Calu3 (cell line): Measurements from ENCODE around the gene AXIN2. TPM values are rescaled to one million over a fixed set of nuclear protein-coding genes. Genes with fewer than 3 reads are reported as not detected.

ENCODE experiments used
- BruUV-seq: library from RNA; stranded (reverse); fragments of 400-500 nt; replicated peaks from 2 replicates; lab custom pipeline; 2021; lab: Mats Ljungman, UMichigan
- CTCF ChIA-PET: fragments of 300-600 bp; sonication (Branson Sonifier 250); formaldehyde crosslinking; loops from one replicate; lab custom pipeline; 2022; ENCODE audit warnings: antibody characterized with exemption; lab: Charles Lee
- DNase-seq: peaks from one replicate; pipeline ENCODE4 v3.0.0; 2022
- H3K27ac Mint-ChIP-seq: one replicate; pipeline ENCODE4 v1.8.0; 2022; ENCODE audit warnings: mixed read lengths; ENCODE audit not compliant: unreplicated experiment
- H3K27me3 Mint-ChIP-seq: one replicate; pipeline ENCODE4 v1.8.0; 2022; ENCODE audit warnings: mixed read lengths; ENCODE audit not compliant: unreplicated experiment
- H3K36me3 Mint-ChIP-seq: one replicate; pipeline ENCODE4 v1.8.0; 2022; ENCODE audit warnings: mild to moderate bottlenecking, moderate library complexity, mixed read lengths; ENCODE audit not compliant: insufficient read depth, unreplicated experiment
- H3K4me1 Mint-ChIP-seq: one replicate; pipeline ENCODE4 v1.8.0; 2022; ENCODE audit warnings: mild to moderate bottlenecking, low read depth, mixed read lengths; ENCODE audit not compliant: unreplicated experiment
- H3K4me3 Mint-ChIP-seq: one replicate; pipeline ENCODE4 v1.8.0; 2022; ENCODE audit warnings: mild to moderate bottlenecking, low read depth, moderate library complexity, mixed read lengths; ENCODE audit not compliant: unreplicated experiment
- H3K9me3 Mint-ChIP-seq: one replicate; pipeline ENCODE4 v1.8.0; 2022; ENCODE audit warnings: low read depth, mixed read lengths; ENCODE audit not compliant: unreplicated experiment
- intact Hi-C: fragments of 100-400 bp; cut with micrococcal nuclease; formaldehyde crosslinking; loops from one replicate; pipeline ENCODE4 v1.10.0; 2022; ENCODE audit not compliant: unreplicated experiment
- total RNA-seq: library from RNA; stranded (reverse); gene quantifications from 2 replicates; pipeline ENCODE4 v1.2.3, GENCODE V29; 2022
- TF ChIP-seq, protein P1 (sequence below): fragments of 200-600 bp; IDR thresholded peaks from one replicate; pipeline ENCODE4 v1.8.0; 2022; ENCODE audit warnings: antibody characterized with exemption; ENCODE audit not compliant: unreplicated experiment

Gene AXIN2
- total RNA-seq, 1 experiment from 2014 or later = 0.45 TPM

DNA sequence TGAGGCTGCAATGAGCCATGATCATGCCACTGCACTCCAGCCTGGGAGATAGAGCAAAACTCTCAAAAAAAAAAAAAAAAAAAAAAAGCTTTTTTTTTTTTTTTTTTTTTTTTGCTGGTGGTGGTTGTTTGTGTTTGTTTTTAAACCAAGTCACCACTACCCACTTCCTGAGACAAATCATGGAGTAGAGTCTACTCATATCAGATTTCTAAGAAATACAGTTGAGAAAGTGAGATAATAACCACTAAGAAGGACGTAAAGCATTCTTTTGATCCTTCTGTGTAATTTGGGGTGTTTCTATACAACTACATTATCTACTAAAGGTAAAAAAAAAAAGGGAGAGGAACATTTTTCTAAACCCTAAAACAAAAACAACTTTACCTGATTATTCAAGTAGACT, 38.0 kb downstream of the AXIN2 start:
- DNase-seq = no peak
- Mint-ChIP-seq H3K36me3 (no peaks in the 10 kb centered on the region), H3K27ac (no peak overlapping the region), H3K4me3 (no peak overlapping the region), H3K9me3 (no peaks in the 10 kb centered on the region), H3K27me3 (no peaks in the 10 kb centered on the region), H3K4me1 (no peaks in the 10 kb centered on the region)
- intact Hi-C loops = no loop called here
- no TSS peak for BruUV-seq
- TF ChIP-seq, protein P1, sequence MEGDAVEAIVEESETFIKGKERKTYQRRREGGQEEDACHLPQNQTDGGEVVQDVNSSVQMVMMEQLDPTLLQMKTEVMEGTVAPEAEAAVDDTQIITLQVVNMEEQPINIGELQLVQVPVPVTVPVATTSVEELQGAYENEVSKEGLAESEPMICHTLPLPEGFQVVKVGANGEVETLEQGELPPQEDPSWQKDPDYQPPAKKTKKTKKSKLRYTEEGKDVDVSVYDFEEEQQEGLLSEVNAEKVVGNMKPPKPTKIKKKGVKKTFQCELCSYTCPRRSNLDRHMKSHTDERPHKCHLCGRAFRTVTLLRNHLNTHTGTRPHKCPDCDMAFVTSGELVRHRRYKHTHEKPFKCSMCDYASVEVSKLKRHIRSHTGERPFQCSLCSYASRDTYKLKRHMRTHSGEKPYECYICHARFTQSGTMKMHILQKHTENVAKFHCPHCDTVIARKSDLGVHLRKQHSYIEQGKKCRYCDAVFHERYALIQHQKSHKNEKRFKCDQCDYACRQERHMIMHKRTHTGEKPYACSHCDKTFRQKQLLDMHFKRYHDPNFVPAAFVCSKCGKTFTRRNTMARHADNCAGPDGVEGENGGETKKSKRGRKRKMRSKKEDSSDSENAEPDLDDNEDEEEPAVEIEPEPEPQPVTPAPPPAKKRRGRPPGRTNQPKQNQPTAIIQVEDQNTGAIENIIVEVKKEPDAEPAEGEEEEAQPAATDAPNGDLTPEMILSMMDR = no peak
- CTCF ChIA-PET = interaction anchor here (0.6 to 0.7 kb wide), 2 partner anchors 30 to 307 kb away, joined by 3 to 6 read pairs; no protein-coding TSS in a partner anchor

DNA sequence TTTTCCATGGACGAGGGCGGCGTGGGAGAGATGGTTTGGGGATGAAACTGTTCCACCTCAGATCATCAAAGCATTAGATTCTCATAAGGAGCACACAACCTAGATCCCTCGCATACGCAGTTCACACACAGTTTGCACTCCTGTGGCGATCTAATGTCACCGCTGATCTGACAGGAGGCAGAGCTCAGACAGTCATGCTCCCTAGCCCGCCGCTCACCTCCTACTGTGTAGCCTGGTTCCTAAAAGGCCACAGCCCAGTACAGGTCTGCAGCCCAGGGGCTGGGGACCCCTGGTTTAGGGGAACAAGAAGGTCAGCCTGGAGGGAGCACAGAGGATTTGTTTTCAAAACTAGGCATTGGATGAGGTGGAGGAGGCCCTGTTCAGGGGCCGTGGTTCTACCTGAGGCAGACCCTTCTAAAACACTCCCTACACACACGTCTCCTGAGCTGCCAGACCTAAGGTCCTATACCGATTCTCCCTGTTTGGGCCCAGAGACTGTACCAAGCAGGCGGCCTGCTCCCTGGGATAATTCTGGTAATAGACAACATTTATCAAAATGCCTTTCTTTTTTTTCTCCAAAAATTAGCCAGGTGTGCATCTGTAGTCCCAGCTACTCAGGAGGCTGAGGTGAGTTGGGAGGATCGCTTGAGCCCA, 38.6 kb downstream of the AXIN2 start:
- no peak overlapping the region for H3K27ac Mint-ChIP-seq
- no peaks in the 10 kb centered on the region for H3K4me1 Mint-ChIP-seq
- H3K4me3 Mint-ChIP-seq = no peak overlapping the region
- peaks cover 2% of the 10 kb centered on the region for H3K27me3 Mint-ChIP-seq
- intact Hi-C loops = no loop called here
- peaks cover 1% of the 10 kb centered on the region for H3K9me3 Mint-ChIP-seq
- DNase-seq = no peak
- BruUV-seq = no TSS peak
- TF ChIP-seq, protein P1 = no peak
- H3K36me3 Mint-ChIP-seq = no peaks in the 10 kb centered on the region
- CTCF ChIA-PET = interaction anchor here (0.6 to 0.7 kb wide), 2 partner anchors 30 to 307 kb away, joined by 3 to 6 read pairs; no protein-coding TSS in a partner anchor

DNA sequence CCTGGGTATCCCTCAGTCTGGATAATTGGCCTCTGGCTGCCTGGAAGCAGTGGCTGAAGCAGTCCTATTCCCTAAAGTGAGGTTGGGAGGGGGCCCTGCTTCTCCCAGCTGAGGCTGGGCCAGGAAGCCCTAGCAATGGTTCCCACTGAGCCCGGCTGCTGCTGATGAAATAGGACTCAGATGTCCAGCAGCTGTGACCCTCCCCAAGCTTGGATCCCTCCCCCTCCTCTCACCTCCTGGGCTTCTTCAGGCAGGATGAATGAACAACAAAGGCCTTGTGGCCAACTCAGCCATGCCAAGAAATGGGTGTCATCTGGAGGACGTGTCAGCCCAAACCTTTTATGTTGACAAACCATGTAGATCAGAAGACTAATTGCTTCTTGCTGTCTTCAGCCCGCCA, 42.0 kb downstream of the AXIN2 start:
- CTCF ChIA-PET = no interaction called here
- Mint-ChIP-seq H3K4me1 (no peaks in the 10 kb centered on the region), H3K36me3 (no peaks in the 10 kb centered on the region), H3K27me3 (peaks cover 29% of the 10 kb centered on the region), H3K27ac (no peak overlapping the region), H3K4me3 (no peak overlapping the region), H3K9me3 (peaks cover 2% of the 10 kb centered on the region)
- DNase-seq = no peak
- intact Hi-C loops = no loop called here
- no TSS peak for BruUV-seq
- TF ChIP-seq, protein P1 = no peak

DNA sequence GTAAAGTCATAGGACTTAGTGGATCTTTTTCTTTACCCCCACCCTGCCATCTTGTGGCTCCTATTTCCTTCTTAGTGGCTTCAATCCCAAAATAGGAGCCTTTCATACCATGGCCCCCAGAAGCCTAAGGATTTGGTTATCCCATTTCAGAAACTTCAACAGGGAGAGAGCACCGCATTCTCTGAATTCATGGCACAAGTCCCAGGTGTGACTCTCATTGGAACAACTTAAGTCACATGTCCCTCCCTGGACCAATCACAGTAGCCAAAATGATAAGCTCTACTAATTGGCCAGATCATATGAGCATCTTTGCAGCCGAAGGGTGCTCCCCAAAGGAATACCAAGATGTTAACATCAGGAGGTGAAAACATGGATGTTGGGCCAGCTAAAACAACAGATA, 43.2 kb downstream of the AXIN2 start:
- H3K4me1 Mint-ChIP-seq = no peaks in the 10 kb centered on the region
- peaks cover 29% of the 10 kb centered on the region for H3K27me3 Mint-ChIP-seq
- CTCF ChIA-PET = no interaction called here
- intact Hi-C loops = no loop called here
- DNase-seq = no peak
- H3K36me3 Mint-ChIP-seq = no peaks in the 10 kb centered on the region
- no peak overlapping the region for H3K27ac Mint-ChIP-seq
- H3K9me3 Mint-ChIP-seq = peaks cover 2% of the 10 kb centered on the region
- H3K4me3 Mint-ChIP-seq = no peak overlapping the region
- BruUV-seq = no TSS peak
- TF ChIP-seq, protein P1 = no peak
